Measurements from ENCODE around the gene VAMP7.
"Not testable (repeated sequence)": the region's sequence is repeated elsewhere in the genome, so short reads cannot be mapped to it uniquely, and the experiment has no call there.

VAMP7 gene

GRCh38 chrX:155957843-155958242 is 76.7 kb downstream of the VAMP7 start:
- Mint-ChIP-seq H3K27ac (no peak overlapping the region), H3K27me3 (peaks cover 1% of the 10 kb centered on the region), H3K9me3 (peaks cover 5% of the 10 kb centered on the region), H3K4me3 (no peak overlapping the region), H3K36me3 (no peaks in the 10 kb centered on the region), H3K4me1 (no peaks in the 10 kb centered on the region)

DNA sequence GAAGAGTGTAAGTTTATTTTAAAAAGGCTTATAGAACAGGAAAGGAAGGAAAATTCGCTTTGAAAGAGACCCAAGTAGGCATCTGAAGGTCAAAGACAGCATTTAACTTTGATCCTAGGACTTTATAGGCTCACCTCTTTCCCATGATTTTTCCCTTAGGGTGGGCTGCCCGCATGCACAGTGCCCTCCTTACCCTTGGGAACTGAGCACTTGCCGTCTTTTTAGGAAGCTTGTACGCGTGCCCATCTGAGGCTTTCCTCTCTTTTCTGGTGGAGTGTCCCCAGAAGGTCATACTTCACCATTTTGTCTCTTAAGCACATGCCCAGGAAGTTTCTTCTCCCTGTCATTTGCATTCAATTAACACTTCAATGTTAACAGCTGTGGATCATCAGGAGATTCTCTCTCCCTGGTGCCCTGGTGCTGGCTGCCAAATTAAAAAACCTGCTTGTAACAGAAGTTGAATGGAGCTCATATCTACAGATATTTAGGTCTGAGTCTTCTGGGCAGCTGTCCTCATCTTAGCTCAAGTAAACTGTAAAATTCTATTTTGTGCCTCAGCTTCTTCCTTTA is 78.0 kb downstream of the VAMP7 start:
- Mint-ChIP-seq H3K27me3 (peaks cover 5% of the 10 kb centered on the region), H3K4me3 (no peak overlapping the region), H3K27ac (no peak overlapping the region), H3K36me3 (no peaks in the 10 kb centered on the region), H3K4me1 (no peaks in the 10 kb centered on the region), H3K9me3 (peaks cover 11% of the 10 kb centered on the region)

DNA sequence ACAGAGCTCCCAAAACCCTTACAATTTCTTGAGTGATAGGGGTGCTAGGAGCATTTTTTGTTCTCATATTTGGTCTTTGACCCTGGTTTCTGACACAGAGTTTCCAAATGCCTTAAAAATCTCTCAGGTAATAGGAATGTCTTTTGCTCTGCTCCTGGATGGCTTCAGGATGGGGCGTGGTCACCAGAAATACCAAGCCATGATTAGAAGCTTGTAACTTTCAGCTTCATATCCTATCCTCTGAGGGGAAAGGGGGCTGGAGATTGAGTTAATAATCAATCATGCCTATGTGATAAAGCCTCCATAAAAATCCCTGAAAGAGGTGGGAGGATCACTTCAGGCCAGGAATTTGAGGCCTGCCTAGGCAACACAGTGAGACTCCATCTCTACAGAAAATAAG is 81.8 kb downstream of the VAMP7 start:
- Mint-ChIP-seq H3K27me3 (peaks cover 11% of the 10 kb centered on the region), H3K4me3 (no peak overlapping the region), H3K9me3 (peaks cover 6% of the 10 kb centered on the region)

GRCh38 chrX:155966876-155967275 is 85.7 kb downstream of the VAMP7 start:
- Mint-ChIP-seq H3K4me3 (no peak overlapping the region), H3K36me3 (no peaks in the 10 kb centered on the region), H3K27me3 (peaks cover 11% of the 10 kb centered on the region), H3K9me3 (peaks cover 25% of the 10 kb centered on the region), H3K4me1 (no peaks in the 10 kb centered on the region), H3K27ac (no peak overlapping the region)

More for the DNA sequence above, 81.8 kb downstream of the VAMP7 start:
- Mint-ChIP-seq H3K36me3 (no peaks in the 10 kb centered on the region), H3K27ac (no peak overlapping the region), H3K4me1 (no peaks in the 10 kb centered on the region)

DNA sequence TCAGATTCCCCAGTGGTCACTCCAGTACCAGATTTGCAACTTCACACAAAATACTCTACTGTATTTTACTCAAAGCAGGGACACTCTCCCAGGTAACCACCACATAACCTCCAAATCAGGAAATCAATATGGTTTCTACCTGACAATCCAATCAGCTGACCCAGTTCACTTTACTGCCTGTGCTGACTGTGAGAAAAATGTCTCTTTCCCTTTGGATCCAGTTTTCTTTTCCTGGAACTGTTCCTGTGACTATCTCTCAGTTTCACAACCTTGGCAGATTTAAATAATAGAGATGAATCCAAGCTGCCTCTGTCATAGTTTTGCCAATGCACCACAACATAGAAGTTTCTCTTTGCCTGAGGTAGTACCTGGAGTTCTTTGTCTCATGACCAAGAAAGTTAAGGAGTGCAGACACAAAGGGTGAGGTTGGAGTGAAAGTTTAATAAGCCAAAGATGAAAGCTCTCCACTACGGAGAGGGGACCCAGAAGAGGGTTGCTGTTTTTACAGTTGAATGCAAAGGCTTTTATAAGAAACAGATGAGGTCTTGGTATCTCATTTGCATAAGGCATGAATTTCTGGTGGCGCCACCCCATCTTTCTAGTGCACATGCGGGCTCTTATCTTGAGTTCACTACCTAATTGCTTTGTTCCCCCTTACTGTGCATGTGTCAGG is 86.6 kb downstream of the VAMP7 start:
- H3K27ac Mint-ChIP-seq = no peak overlapping the region
- no peaks in the 10 kb centered on the region for H3K4me1 Mint-ChIP-seq
- no peak overlapping the region for H3K4me3 Mint-ChIP-seq
- H3K9me3 Mint-ChIP-seq = peaks cover 25% of the 10 kb centered on the region
- no peaks in the 10 kb centered on the region for H3K36me3 Mint-ChIP-seq
- peaks cover 11% of the 10 kb centered on the region for H3K27me3 Mint-ChIP-seq

DNA sequence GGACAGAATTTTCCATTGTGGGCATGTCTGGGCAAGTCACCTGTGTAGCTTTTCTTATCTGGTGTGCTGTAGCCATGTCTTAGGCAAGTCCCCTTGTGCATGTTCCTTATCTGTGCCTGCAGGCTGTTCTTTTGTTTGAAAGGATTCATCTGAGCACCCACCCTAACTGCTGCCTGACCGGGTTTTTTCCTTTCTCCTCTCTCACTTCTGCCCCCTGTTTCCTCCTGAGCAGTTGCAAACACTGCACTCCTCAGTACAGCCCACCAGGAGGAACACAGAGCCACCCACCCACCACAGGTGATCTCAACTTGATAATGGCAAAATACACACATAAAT is 87.1 kb downstream of the VAMP7 start:
- H3K27ac Mint-ChIP-seq = no peak overlapping the region
- H3K4me3 Mint-ChIP-seq = no peak overlapping the region
- H3K9me3 Mint-ChIP-seq = peaks cover 25% of the 10 kb centered on the region
- no peaks in the 10 kb centered on the region for H3K36me3 Mint-ChIP-seq
- peaks cover 11% of the 10 kb centered on the region for H3K27me3 Mint-ChIP-seq
- no peaks in the 10 kb centered on the region for H3K4me1 Mint-ChIP-seq

GRCh38 chrX:155968791-155969190 is 87.6 kb downstream of the VAMP7 start:
- Mint-ChIP-seq H3K9me3 (peaks cover 22% of the 10 kb centered on the region), H3K4me1 (no peaks in the 10 kb centered on the region), H3K36me3 (no peaks in the 10 kb centered on the region), H3K4me3 (no peak overlapping the region), H3K27ac (no peak overlapping the region), H3K27me3 (peaks cover 9% of the 10 kb centered on the region)

GRCh38 chrX:155971658-155972057 is 90.5 kb downstream of the VAMP7 start:
- not testable (repeated sequence) for H3K4me3 Mint-ChIP-seq, H3K27me3 Mint-ChIP-seq

DNA sequence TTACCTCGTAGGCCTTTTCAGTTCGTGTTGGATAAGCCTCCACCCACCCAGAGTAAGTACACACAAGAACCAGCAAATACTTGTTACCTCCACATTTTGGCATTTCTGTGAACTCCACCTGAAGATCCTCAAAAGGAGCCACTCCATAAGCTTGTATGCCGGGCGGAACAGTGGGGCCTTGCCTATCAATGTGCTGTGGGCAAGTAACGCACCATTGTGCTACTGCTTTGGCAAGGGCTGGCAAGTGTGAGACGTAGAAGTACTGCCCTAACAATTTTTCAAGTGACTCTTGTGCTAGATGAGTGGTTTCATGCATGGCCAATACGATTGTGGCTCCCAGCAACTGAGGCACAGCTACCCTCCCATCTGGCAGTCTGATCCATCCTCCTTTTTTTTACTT is 91.1 kb downstream of the VAMP7 start:
- H3K27me3 Mint-ChIP-seq, H3K27ac Mint-ChIP-seq, H3K36me3 Mint-ChIP-seq, H3K4me1 Mint-ChIP-seq, H3K4me3 Mint-ChIP-seq: not testable (repeated sequence)
- peaks cover 18% of the 10 kb centered on the region for H3K9me3 Mint-ChIP-seq

More at GRCh38 chrX:155971658-155972057, 90.5 kb downstream of the VAMP7 start:
- H3K4me1 Mint-ChIP-seq, H3K36me3 Mint-ChIP-seq, H3K27ac Mint-ChIP-seq: not testable (repeated sequence)
- peaks cover 18% of the 10 kb centered on the region for H3K9me3 Mint-ChIP-seq

DNA sequence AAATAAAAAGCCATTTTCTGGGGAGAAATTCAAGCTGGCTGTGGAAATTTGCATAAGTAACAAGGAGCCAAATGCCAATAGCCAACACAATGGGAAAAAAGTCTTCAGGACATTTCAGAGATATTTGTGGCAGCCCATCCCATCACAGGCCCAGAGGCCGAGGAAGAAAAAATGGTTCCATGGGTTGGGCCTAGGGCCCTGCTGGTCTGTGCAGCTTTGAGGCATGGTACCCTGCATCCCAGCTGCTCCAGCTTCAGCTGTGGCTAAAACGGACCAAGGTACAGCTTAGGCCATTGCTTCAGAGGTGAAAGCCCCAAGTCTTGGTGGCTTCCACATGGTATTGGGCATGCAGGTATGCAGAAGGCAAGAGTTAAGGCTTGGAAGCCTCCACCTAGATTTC is 102.2 kb downstream of the VAMP7 start:
- no peaks in the 10 kb centered on the region for H3K36me3 Mint-ChIP-seq
- H3K27me3 Mint-ChIP-seq = no peaks in the 10 kb centered on the region
- no peaks in the 10 kb centered on the region for H3K9me3 Mint-ChIP-seq
- H3K4me1 Mint-ChIP-seq = no peaks in the 10 kb centered on the region
- no peak overlapping the region for H3K27ac Mint-ChIP-seq
- no peak overlapping the region for H3K4me3 Mint-ChIP-seq

- Mint-ChIP-seq H3K4me1 (no peaks in the 10 kb centered on the region), H3K4me3 (no peak overlapping the region), H3K36me3 (no peaks in the 10 kb centered on the region), H3K27me3 (peaks cover 3% of the 10 kb centered on the region), H3K27ac (no peak overlapping the region), H3K9me3 (no peaks in the 10 kb centered on the region)
Observed at GRCh38 chrX:155985208-155985607, 104.1 kb downstream of the VAMP7 start.

DNA sequence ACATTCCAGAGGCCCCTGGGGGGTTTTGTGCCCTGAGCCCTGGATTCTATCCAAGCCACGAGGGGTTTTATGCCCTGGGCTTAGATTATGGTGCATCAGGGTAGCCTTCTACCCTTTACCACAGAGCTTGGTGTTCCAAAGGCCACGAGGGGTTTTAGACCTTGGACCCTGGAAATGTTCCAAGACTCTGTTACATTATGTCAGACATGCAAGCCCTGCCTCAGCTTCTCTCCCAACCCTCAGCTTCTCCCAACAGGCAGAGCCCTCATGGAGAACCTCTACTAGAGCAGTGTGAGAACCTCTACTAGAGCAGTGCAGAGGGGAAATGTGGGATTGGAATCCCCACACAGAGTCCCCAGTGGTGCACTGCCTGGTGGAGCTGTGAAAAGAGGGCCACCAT is 105.8 kb downstream of the VAMP7 start:
- not testable (repeated sequence) for H3K36me3 Mint-ChIP-seq, H3K4me3 Mint-ChIP-seq, H3K9me3 Mint-ChIP-seq, H3K27ac Mint-ChIP-seq, H3K4me1 Mint-ChIP-seq, H3K27me3 Mint-ChIP-seq

DNA sequence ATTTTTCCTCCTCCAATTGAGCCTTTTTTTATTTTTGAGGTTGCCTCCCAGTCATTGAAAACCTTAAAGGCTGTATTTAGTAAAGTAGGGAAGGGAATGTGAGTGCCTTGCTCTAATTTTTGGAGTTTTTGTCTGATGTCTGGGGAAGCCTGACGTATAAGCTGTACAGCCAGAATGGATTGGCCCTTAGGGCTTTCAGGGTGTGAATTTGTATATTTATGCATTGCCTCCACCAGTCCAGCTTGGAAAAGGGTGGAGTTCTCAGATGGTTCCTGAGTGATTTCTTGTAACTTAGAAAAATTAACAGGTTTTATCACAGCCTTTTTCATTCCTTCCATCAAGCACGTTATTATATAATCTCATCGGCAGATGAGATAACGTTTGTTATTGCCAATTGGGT is 107.7 kb downstream of the VAMP7 start:
- Mint-ChIP-seq H3K27ac (no peak overlapping the region), H3K4me1 (no peaks in the 10 kb centered on the region), H3K9me3 (no peaks in the 10 kb centered on the region), H3K27me3 (peaks cover 5% of the 10 kb centered on the region), H3K4me3 (no peak overlapping the region), H3K36me3 (no peaks in the 10 kb centered on the region)
